ENCODE data around the gene AGR3.

DNA sequence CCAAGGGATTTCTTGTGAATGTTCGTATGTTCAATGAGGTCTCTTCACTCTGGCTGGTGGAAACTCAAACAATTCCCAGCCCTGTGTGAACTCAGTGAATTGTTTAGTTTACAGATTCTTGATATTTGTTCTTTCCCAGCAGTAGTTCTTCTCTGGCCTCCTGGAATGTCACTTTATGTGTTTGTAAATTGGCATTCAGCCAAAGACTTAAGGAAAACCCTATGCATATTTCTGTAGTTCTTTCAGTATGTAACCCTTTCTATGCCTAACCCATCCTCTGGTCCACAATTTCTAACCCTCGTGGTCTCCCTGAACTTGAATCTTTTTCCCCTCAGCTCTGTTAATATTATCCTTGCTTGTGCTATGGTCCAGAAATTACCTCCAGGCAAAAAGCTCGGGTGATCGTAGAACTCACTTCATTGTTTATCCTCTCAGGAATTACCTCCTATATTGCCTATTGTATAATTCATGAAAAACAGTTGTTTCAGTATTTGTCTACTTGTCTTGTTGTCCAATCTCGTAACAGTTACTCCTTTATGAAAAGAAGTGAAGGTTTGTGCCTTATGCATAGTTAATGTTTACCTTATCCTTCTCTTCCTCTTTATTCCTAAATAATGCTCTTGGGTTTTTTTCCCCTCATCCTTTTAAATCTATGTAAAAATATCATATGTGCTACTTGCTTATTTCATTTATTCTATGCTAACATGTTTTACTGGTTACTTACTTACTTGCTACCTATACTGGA lies 23.7 kb upstream of the AGR3 start:
- TF ChIP-seq, protein P1, sequence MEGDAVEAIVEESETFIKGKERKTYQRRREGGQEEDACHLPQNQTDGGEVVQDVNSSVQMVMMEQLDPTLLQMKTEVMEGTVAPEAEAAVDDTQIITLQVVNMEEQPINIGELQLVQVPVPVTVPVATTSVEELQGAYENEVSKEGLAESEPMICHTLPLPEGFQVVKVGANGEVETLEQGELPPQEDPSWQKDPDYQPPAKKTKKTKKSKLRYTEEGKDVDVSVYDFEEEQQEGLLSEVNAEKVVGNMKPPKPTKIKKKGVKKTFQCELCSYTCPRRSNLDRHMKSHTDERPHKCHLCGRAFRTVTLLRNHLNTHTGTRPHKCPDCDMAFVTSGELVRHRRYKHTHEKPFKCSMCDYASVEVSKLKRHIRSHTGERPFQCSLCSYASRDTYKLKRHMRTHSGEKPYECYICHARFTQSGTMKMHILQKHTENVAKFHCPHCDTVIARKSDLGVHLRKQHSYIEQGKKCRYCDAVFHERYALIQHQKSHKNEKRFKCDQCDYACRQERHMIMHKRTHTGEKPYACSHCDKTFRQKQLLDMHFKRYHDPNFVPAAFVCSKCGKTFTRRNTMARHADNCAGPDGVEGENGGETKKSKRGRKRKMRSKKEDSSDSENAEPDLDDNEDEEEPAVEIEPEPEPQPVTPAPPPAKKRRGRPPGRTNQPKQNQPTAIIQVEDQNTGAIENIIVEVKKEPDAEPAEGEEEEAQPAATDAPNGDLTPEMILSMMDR (IDR thresholded peaks at IDR 0.05; ENCODE audit: insufficient read depth, low read depth, low read length) = no peak
- no peak for TF ChIP-seq EZH2 (IDR thresholded peaks at IDR 0.05; ENCODE audit: insufficient read depth, low read length)

Measured in astrocyte (in vitro differentiated cells and primary cell).